ENCODE measurements around the gene BTN1A1.
"Not testable (repeated sequence)": the region's sequence is repeated elsewhere in the genome, so short reads cannot be mapped to it uniquely, and the experiment has no call there.

The BTN1A1 gene

DNA sequence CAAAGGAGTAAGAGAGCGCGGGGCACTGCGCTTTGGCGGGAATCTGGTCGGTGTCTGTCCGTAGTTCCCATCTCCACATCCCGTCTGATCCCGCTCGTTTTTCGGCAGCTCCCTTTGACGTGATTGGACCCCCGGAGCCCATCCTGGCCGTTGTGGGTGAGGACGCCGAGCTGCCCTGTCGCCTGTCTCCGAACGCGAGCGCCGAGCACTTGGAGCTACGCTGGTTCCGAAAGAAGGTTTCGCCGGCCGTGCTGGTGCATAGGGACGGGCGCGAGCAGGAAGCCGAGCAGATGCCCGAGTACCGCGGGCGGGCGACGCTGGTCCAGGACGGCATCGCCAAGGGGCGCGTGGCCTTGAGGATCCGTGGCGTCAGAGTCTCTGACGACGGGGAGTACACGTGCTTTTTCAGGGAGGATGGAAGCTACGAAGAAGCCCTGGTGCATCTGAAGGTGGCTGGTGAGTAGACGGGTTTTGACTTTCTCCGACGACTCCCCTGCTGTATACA, 1.4 kb downstream of the BTN1A1 start:
- in situ Hi-C loops (cut with HindIII; ENCODE audit: low sequenced_read_pairs), result no loop called here

DNA sequence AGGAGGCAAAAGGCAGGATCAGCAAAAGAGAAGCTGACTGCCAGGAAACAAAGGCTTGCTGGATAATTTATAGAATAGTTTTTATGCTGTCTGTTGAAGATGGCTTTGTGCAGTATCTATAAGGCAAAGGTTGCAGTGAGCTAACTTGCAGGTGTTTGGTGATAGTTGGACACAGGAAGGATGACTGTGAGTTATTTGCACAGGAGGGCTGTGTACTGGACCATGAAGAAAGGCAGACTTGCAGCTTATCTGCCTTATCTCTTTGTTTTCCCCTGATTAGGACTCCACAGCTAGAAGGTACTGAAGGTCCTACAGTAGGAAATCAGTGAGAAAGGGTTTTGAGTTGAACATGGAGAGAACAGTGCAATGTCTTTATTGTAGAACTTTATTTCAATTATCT, 2.1 kb downstream of the BTN1A1 start:
- DNase-seq (ENCODE audit: low read depth), result no peak
- H3K4me3 ChIP-seq (ENCODE audit: low read depth, low read length), result no peak overlapping the region
- in situ Hi-C loops (cut with HindIII; ENCODE audit: low sequenced_read_pairs), result no loop called here
- TF ChIP-seq, protein P1, sequence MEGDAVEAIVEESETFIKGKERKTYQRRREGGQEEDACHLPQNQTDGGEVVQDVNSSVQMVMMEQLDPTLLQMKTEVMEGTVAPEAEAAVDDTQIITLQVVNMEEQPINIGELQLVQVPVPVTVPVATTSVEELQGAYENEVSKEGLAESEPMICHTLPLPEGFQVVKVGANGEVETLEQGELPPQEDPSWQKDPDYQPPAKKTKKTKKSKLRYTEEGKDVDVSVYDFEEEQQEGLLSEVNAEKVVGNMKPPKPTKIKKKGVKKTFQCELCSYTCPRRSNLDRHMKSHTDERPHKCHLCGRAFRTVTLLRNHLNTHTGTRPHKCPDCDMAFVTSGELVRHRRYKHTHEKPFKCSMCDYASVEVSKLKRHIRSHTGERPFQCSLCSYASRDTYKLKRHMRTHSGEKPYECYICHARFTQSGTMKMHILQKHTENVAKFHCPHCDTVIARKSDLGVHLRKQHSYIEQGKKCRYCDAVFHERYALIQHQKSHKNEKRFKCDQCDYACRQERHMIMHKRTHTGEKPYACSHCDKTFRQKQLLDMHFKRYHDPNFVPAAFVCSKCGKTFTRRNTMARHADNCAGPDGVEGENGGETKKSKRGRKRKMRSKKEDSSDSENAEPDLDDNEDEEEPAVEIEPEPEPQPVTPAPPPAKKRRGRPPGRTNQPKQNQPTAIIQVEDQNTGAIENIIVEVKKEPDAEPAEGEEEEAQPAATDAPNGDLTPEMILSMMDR (IDR thresholded peaks at IDR 0.05; ENCODE audit: low read depth, low read length, missing control alignments), result no peak

More for the DNA sequence above, 1.4 kb downstream of the BTN1A1 start:
- peak overlapping the region; percentile 27 for H3K4me3 ChIP-seq (ENCODE audit: low read depth, low read length)
- TF ChIP-seq, protein P1 (IDR thresholded peaks at IDR 0.05; ENCODE audit: low read depth, low read length, missing control alignments), result no peak
- no peak for DNase-seq (ENCODE audit: low read depth)

DNA sequence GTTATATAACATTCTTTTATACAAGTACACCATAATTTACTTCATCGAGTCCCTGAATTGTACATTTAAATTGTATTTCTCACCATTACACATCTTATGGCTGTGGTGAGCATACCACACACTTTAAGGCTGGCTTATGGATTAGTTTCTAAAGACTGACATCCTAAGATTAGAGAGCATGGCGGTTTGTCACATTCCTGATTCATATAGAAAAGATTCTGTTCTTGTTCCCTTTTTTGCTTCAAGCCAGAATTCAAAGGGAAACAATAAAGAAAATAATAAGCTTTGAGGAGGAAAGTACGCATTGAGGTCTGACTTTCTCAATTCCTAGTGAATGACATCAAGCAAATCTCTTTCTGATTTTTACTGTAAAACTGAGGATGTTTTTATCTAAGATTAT, 2.5 kb downstream of the BTN1A1 start:
- no peak overlapping the region for H3K4me3 ChIP-seq (ENCODE audit: low read depth, low read length)
- DNase-seq (ENCODE audit: low read depth), result no peak
- TF ChIP-seq, protein P1 (IDR thresholded peaks at IDR 0.05; ENCODE audit: low read depth, low read length, missing control alignments), result no peak
- in situ Hi-C loops (cut with HindIII; ENCODE audit: low sequenced_read_pairs), result no loop called here

DNA sequence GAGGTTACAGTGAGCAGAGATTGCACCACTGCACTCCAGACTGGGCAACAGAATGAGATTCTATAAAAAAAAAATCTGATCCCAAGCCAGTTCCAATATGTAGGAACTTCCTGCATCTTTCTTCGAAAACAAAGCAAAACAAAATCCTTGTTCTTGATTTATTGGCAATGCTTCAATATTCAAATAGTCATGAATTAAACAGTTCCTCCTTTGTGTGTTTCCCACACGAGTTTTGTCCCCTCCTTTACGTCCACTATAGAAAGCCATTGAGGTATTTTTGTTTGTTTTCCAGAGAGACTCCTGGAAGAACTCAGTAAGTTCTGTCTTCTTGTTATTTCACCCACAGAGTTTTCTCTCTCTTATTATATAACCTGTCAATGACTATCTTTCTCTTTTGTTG, 7.6 kb downstream of the BTN1A1 start:
- H3K4me3 ChIP-seq (ENCODE audit: low read depth, low read length), result no peak overlapping the region
- TF ChIP-seq, protein P1 (IDR thresholded peaks at IDR 0.05; ENCODE audit: low read depth, low read length, missing control alignments), result no peak
- no peak for DNase-seq (ENCODE audit: low read depth)
- in situ Hi-C loops (cut with HindIII; ENCODE audit: low sequenced_read_pairs), result no loop called here

DNA sequence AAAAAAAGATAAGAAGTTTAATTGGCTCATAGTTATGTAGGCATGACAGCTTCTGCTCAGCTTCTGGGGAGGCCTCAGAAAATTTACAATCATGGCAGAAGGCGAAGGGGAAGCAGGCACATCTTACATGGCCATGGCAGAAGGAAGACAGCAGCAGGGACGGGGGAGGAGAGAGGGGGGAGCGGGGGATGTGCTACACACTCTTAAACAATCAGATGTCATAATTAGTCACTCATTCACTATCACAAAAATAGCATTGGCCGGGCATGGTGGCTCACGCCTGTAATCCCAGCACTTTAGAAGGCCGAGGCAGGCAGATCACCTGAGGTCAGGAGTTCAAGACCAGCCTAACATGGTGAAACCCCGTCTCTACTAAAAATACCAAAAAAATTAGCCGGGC, 10.9 kb downstream of the BTN1A1 start:
- H3K4me3 ChIP-seq (ENCODE audit: low read depth, low read length); in situ Hi-C loops (cut with HindIII; ENCODE audit: low sequenced_read_pairs); DNase-seq (ENCODE audit: low read depth): not testable (repeated sequence)

DNA sequence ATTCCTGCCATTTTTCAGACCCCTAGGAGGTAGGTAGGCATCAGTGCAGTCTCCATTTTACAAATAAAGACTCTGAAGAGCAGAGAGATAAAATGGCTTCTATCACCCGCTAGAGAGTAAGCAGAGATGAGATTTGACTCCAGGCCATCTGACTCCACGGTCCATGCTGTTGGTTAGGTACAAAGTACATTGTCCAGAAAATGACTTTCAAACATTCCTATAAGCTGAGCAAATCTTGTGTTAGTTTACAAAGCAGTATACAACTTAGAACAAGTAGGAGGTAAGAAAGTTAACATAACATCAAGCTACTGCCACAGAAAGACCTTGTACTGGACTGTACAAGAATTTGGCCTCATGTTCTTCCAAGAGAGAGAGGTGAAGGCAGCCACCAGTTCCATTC, 14.9 kb downstream of the BTN1A1 start:
- in situ Hi-C loops (cut with HindIII; ENCODE audit: low sequenced_read_pairs), result no loop called here
- no peak overlapping the region for H3K4me3 ChIP-seq (ENCODE audit: low read depth, low read length)
- TF ChIP-seq, protein P1 (IDR thresholded peaks at IDR 0.05; ENCODE audit: low read depth, low read length, missing control alignments), result no peak
- no peak for DNase-seq (ENCODE audit: low read depth)

DNA sequence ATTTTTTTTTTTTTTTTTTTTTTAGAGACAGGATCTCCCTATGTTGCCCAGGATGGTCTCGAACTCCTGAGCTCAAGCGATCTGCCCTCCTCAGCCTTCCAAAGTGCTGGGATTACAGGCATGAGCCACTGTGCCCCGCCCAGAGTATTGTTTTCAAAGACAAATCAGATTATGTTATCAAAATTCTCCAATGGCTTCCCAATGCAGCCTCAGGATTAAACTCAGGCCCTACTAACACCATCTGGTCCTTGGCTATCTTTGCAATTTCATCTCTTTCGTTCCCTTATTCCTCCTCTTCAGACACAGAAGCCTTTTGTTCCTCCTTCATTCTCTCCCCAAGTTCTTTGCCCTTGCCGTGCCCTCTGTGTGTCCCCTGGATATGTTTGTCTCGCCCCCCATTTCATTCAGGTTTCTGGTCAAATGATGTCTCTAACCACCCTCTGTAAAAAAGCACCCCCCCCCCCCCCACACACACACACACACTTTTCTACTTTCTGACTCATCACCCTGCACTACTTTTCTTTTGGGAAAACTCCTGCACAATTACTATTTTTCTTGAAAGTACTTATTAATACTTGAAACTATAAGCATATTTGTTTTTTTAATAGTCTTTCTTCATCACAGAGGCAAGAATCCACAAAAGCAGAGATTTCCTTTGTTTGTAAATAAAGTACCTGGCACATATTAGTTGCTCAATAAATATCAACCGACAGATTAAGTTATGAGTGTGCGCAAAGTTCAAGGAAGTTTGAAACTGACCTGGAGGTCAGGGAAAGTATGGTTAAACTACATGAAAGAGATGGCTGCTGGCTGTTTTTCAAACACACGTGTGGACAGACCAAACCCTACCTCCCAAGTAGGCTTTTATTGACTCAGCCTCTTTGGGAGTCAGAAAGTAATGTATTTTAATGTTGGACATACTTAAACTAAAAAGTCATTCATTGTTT, 16.7 kb downstream of the BTN1A1 start:
- TF ChIP-seq, protein P1 (IDR thresholded peaks at IDR 0.05; ENCODE audit: low read depth, low read length, missing control alignments), result no peak
- in situ Hi-C loops (cut with HindIII; ENCODE audit: low sequenced_read_pairs), result no loop called here
- no peak overlapping the region for H3K4me3 ChIP-seq (ENCODE audit: low read depth, low read length)
- DNase-seq (ENCODE audit: low read depth), result no peak

Measured in astrocyte of the cerebellum (primary cell).